Thyroid gland (tissue), 4 donors: Measurements from ENCODE around the gene LRP6.

Experiments used
- POLR2A ChIP-seq, 2 donors: fragments of 450-650 bp; IDR thresholded peaks; one replicate each; pipeline ENCODE4 v1.6.1; 2017; ENCODE audit warnings: antibody characterized with exemption in 2 of 2, mild to moderate bottlenecking in 2 of 2, moderate library complexity in 1 of 2
- TF ChIP-seq, protein P1 (sequence below), 6 experiments: fragments of 200-600 bp in 3 of 6; fragments of 450-650 bp in 3 of 6; sonication (generic) in 3 of 6; IDR thresholded peaks; one replicate each; pipeline ENCODE4 v1.5.1; 2016 to 2019; ENCODE audit warnings: antibody characterized with exemption in 6 of 6, mild to moderate bottlenecking in 2 of 6, inconsistent platforms in 1 of 6, moderate library complexity in 1 of 6

- TF ChIP-seq, protein P1, sequence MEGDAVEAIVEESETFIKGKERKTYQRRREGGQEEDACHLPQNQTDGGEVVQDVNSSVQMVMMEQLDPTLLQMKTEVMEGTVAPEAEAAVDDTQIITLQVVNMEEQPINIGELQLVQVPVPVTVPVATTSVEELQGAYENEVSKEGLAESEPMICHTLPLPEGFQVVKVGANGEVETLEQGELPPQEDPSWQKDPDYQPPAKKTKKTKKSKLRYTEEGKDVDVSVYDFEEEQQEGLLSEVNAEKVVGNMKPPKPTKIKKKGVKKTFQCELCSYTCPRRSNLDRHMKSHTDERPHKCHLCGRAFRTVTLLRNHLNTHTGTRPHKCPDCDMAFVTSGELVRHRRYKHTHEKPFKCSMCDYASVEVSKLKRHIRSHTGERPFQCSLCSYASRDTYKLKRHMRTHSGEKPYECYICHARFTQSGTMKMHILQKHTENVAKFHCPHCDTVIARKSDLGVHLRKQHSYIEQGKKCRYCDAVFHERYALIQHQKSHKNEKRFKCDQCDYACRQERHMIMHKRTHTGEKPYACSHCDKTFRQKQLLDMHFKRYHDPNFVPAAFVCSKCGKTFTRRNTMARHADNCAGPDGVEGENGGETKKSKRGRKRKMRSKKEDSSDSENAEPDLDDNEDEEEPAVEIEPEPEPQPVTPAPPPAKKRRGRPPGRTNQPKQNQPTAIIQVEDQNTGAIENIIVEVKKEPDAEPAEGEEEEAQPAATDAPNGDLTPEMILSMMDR (IDR thresholded peaks at IDR 0.05) = no peak
- no peak for TF ChIP-seq POLR2A (IDR thresholded peaks at IDR 0.05)
Measured at GRCh38 chr12:12185414-12185813, 81.4 kb downstream of the LRP6 start.
